ENCODE results near the gene COL23A1.
A peak's percentile ranks its signal among the peaks of the same experiment; 100 is the strongest.

The COL23A1 gene

DNA sequence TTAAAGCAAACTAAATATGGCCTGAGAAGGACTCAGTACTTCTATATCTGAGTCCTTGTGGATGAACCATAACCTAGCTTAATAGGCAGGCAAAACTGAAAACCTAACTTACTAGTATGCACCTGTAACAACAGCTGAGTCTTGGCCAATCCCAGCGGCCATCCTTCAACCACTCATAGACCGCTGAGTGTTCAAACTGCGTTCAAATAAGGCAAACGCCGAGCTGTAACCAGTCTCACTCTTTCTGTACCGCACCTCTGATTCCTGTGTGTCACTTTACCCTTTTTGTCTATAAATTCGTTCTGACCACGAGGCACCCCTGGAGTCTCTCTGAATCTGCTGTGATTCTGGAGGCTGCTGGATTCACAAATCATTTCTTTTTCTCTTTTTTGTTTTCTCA is 170.5 kb downstream of the COL23A1 start:
- no peak for DNase-seq

DNA sequence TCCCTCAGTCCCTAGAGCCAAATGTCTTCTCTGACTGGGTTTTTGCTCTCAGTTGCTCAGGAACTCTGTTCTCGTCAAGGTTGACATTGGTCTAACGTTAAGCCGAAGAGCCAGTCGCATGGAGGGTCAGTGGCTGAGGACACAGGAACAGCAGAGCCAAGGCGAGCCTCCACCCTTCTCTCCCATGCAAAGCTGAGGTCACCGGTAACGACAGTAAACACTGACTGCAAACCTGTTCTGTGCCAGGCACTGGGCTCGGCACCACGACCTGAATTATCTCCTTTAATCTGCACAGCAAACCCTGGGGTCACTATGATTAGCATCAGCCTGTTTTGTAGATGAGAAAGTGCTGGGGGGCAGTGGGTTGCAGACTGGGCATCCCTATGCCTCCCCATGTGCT is 171.0 kb downstream of the COL23A1 start:
- DNase-seq, result no peak

DNA sequence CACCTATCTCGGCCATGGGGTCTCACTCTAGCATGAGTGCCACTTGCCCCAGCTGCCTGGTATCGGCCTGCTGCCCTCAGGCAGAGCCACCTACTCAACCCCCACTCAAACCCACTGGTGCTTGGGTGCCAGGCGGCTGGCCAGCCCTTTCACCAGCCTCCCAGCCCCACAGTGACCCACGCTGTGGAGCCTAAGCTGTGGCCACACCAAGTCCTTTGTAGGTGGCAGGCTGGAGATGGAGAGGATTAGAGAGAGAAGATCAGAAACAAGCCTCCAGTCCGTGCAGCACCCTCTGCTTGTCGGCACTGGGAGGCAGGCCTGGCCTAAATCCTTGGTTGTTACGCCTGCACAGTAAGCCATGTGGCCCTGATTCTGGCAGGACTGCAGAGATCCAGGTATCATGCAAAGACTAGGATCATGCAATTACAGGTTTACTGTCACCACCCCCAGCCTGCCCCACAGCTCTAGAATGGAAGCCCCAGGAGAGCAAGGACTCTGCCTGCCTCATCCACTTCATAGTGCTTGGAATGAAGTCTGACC is 171.7 kb downstream of the COL23A1 start:
- DNase-seq, result no peak

DNA sequence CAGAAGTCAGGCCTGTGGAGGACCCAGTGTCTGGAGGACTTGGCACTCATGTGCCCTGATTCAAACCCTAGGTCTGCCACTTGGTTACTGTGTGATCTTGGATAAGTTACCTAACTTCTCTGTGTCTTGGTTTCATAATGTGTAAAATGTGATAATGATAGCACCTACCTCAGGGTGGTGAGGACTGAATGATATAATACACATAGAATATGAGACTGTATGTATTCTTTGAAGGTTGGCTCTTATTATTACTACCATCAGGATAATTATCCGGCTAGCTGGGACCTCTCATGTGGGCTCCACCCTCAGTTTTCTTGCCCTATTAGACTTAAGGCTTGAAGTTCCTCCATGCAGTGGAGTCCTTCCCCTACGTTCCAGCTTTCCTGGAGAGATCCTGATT is 172.2 kb downstream of the COL23A1 start:
- DNase-seq, result no peak

DNA sequence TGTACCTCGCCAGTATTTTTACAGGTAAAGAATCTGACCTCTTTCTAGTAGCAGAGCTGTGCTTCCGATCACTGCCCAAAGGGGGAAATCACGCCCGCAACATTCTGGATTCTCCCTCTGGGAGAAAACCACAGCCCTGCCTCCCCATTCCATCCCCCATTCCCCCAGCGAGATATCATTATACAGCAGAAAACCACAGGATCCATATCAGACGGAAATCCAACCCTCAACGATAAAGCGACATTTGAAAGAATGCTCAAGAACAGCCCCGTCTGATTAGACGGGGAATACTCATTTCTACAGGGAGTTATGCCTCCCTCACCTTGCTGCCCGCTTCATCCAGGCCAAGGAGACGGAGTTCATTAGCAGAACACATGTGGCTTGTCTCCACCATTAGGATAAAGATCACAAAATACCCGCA is 172.8 kb downstream of the COL23A1 start:
- DNase-seq, result no peak

DNA sequence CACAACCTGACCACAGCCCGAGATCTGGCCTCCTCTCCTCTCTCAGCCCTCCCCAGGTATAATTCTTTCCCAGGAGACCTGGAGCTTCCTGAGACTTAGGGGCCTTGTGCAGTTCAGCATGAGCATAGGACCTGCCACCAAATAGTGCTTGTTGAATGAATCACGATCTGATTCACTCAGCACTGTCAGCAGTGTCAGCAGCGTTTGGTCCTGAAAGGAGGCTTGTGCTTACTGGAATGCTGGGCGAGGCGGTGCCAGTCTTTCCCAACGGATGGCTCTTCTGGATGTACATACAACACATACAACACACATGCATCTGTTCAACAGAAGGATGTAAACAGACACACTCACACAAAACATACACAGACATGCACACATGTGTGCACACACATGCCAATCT is 173.3 kb downstream of the COL23A1 start:
- DNase-seq, result no peak

DNA sequence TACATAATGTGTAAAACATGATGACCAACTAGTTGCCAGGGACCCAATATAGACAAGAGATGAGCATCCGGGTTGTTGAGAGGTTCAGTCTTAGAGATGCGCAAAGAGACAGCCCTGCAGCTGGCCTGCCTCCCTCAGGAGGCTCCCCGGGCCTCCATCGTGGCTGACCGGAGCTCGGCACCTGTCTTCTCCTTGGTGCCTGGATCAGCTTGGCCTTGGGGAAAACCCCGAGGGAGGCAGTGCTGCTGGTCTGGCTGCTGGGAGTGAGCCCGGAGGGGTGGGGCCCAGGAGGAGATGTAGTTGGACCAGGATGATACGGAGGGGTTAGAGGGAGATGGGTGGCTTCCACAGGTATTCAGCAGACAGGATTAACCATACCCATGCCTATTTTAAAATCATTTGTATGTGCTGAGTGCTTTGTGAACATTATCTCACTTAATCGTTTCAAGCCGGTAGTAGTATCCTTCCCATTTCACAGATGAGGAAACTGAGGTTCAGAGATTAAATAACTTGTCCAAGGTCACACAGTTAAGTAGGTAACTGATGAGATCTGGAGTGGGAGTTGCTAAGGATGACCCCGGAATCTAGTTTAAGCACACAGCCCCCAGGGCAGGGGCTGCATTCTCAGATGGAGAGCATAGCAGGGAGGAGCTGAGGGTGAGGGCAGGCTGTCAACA is 173.8 kb downstream of the COL23A1 start:
- DNase-seq, result no peak

DNA sequence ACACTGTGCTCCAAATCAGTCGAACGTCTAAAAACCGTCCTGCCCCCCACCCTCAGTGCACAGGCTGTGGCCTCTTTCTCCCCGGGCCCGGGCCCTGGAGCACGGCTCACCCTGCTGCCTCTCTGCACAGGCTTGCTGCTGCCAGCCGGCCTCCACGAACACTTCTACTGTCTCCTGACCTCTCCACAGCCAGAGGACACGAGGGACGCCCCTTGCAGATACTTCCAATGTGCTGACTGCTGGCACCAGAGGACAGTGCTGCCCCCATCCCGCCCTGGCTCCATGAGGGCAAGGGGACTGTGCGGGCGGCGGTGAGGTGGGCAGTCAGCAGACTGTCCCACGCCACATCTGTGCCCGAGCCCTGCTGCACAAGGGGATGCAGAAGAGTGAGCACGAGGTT is 174.8 kb downstream of the COL23A1 start:
- no peak for DNase-seq

DNA sequence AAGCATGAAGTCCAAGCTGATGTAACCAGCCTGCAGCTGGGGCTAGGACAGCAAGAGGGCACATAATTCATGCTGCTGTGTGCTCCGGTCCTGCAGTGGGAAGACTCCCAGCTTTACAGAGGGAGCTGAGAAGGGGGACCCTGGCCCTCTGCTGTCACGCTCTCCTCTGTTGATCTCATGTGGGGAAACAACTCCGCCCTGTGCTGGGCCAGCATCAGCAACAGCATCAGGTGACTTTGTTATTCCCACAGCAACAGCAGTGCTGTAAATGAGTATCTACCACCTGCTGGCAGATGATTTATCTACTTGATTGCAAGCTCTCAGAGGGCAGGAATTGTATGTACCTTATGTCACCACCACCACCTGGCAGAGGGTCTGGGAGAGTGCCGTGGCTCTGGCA is 176.2 kb downstream of the COL23A1 start:
- no peak for DNase-seq

DNA sequence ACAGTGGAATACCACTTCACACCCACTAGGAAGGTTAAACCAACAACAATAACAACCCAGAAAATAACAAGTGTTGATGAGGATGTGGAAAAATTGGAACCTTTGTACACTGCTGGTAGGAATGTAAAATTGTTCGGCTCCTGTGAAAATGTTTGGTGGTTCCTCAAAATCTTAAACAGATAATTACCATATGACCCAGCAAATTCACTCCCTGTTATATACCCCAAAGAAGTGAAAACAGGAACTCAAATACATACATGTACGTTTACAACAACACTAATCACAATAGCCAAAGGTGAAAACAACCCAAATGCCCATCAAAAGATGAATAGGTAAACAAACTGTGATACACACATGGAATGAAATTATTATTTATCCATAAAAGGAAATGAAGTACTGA is 179.1 kb downstream of the COL23A1 start:
- no peak for DNase-seq

DNA sequence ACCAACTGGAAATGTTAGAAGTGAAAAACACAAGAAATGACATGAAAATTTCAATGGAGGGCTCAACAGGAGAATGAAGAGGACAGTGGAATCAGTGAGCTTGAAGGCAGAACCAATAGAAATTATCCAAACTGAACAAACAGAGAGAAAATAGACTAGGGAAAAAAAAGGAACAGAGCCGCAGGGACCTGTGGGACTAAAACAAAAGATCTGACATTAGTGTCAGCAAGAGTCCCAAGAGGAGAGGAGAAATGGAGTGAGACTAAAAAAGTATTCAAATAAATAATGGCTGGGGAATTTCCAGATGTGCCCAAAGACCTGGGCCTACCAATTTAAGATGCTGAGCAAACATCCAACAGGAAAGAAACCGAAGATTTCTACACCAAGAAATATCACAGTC is 182.5 kb downstream of the COL23A1 start:
- DNase-seq, result no peak

DNA sequence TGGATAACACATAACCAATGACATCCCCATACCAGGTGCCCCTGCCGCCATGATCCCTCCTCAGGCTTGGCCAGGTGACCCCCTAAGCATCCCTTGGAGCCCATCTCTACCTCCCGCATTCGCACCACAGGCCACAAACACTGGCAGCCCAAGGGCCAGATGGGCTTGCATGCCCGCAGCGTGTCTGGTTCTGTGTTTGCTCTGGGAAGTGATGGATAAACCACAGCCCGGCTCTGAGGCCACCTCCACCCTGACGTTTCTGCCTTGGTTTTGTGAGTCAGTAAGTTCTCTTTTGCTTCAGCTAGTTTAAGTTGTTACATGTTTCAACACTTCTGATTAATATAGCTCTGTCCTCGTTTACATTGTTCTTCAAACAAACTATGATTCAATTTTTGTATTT is 185.2 kb downstream of the COL23A1 start:
- DNase-seq, result no peak

DNA sequence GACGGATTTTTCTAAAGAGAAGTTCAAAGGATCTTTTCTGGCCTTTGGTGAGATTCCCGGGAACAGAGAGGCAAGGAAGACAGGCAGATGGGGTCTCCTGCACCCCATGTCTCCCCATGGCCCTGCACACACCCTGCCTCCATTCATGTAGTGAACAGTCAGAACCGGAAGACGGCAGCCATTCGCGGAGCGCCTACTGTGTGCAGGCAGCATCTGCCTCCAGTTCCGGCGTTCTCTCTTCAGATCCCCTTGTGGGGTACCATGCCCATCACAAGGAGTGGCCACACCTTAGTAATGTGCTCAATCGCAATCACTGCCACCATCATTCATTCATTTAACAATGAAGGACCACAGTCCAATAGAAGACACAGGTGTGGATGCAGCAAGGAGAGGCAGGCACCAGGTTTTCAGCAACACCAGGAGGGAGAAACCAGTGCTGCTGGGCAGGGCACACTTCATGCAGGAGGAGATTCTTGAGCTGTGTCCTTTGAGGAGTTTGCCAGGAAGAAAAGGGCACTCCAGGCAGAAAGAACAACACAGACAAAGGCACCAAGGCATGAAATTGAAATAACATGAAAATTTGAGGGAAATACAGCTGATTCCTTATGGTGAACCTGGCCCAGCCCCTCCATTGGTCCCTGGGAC is 186.1 kb downstream of the COL23A1 start:
- no peak for DNase-seq

DNA sequence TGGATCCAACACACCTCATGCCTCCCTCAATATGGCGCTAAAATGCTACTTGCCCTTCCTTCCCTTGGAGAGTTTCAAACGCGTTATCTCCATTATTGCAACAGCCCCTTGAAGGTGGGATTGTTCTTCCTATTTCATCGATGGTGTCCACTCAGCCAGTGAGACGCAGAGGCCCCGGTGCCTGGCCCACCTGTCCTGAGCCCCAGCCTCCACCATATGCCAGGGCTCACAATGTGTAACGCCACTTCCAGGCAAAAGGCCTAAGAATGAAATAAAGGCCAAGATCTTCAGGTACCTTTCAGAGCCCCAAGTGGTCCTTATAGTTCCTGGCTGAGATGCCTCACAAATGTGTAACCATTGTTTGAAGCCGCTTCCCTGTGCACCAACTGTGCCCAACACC is 186.8 kb downstream of the COL23A1 start:
- no peak for DNase-seq

DNA sequence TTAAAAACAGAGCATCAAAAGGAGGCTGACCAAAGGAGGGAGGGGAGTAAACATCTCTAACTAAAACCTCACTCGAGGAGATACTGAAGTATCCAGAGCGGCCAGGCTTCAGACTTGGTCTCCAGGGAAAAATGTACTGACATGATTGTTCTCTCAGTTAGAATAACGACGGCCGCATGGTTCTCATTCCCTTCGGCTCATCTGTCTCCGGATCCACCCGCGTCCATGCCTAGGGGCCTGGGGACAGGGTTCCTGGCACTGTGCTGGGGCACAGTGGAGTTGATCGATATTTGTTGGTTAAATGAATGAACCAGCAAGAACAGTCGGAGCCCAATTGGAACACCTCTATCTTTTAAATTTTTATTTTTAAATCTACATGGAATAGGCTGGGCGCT is 190.5 kb downstream of the COL23A1 start:
- DNase-seq, result no peak

DNA sequence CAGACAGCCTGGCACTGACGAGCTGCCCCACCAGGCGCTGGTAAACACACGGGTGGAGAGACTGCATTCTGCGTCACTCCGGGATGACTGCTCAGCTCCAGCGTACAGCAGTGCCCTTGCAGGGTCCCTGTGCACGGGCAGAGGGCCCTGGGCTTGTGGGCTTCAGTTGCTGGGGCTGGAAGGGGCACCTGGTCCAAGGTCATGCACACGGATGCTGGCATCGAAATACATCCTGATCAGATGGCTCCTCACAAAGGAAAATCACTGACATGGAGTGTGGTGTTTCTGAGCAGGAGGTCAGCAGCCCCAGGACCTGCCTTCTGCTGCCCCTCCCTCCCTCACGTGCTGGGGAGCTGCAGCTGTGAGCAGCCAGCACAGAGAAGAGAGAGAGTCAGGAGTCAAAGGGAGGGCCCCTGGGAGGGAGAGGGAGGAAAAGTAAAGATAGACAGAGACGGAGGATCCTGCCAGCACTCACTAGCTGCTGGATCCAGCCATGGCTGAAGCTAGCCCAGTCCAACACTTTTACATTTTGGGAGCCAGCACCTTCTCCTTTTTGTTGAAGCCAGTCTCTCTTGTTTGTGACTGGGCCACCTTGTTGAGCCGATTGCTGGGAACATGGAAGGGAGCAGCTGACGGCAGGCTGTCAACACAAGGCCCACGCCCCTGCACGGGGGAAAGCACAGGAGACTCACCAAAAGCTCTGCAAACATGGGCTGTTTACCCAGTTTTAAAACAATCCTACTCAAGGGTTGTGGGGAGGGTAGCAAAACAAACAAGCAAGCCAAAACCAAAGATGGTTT is 191.1 kb downstream of the COL23A1 start:
- no peak for DNase-seq

DNA sequence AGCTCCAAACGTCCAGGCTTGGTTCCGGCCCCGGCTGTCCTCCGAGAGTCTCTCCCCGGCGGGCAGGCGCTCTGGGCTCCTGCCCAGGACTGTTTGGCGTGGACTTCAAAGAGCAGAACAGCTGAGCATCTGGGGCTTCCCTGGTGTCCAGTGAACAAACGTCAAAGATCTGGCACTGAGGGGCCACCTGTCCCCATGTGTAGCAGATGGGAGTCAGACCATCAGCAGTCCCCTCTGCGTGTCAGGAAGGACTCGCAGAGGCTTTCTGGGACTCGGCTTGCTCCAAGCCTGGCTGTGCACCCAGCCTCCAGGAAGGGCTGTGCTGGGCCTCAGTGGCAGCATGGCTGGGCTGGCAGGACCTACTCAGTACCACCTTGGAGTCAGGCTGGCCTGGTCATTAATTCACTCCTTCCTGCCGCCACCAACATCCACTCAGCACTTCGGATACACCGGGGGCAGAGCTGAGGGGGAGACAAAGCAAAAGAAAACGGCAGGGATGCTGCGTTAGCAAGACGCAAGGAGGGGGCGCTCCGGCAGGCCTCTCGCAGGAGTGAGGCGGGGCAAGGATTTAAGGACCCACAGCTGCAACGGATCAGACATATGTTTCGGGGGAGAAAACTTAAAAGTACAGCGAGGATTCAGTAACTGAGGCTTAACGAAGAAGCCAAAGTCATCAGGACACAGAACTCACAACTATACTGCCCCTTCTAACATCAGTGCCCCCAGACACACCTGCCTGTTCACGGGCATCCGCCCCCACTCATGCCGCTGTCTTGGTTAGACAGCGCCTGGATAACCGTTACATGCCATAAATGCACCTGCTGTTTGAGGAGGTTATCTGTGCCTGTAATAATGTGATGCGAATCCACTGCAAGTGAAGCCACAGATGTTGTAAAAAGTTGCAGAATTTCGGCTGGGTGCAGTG is 193.1 kb downstream of the COL23A1 start:
- DNase-seq, result peak in 2 of 14 donors; percentile 10 to 90

DNA sequence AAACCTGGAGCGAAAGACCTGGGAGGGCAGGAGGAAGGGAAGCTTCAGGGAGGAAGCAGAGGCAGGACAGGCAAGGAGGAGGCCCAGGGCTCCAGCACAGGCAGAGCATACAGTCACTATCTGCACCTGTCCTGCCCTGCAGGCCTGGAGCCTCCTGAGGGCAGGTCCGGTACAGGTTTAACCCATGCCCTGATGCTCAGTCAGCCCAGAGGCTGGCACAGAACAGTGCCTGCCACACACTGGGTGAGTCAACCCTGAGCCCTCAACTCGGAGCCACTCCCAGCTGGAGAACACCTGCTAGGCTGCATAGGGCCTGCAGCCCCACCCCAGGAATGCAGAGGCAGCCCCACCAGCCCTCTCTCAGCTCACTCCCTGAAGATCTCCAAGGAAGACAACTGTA is 196.1 kb downstream of the COL23A1 start:
- no peak for DNase-seq

DNA sequence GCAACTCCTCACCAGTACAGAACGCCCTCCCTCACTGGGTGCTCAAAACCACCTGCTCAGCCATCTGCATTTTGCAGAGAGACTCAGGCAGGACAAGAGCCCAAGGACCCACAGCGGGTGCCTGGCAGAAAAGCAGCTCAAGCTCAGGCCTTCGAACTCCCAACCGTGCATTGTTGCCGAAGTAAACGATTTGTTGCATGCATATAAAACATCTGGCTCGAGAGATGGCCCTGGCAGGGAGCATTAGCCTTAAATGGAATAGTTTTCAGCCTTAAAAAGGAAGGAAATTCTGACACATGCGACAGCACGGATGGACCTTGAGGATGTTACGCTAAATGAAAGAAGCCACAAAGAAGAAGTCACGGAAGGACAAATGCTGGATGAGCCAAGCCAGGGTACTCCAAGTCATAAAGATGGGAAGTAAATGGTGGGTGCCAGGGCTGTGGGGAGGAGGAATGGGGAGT is 197.2 kb downstream of the COL23A1 start:
- no peak for DNase-seq

DNA sequence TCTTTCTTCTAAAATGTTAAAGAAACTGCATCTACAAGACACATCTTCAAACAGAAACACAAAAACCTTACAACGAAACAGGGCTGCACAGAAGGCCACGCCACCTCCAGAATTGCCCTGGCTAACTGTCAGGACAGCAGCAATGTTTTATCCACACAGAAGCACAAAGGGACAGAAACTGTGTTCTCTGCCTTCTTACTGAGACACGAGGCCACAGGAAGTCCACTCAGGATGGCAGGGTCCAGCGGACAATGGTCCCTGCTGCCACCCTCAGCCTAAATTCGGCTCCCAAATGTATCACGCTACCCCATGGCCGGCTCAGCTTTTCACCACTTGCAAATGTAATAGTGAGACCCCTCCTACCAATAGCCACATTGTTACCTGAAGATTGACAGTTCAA is 197.8 kb downstream of the COL23A1 start:
- DNase-seq, result no peak

DNA sequence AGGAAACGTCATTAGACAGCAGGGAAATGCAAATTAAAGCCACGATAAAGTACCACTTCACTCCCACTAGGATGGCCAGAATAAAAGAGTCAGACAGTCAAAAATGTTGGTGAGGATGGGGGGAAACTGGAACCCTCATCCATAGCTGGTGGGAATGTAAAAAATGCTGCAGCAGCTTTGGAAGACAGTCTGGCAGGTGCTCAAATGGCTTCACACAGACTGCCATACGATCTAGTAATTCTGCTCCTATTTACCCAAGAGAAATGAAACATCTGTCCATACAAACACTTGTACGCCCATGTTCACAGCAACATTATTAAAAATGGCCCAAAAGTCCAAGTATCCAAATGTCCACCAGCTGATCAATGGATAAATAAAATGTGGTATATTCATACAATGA is 198.7 kb downstream of the COL23A1 start:
- DNase-seq, result no peak

DNA sequence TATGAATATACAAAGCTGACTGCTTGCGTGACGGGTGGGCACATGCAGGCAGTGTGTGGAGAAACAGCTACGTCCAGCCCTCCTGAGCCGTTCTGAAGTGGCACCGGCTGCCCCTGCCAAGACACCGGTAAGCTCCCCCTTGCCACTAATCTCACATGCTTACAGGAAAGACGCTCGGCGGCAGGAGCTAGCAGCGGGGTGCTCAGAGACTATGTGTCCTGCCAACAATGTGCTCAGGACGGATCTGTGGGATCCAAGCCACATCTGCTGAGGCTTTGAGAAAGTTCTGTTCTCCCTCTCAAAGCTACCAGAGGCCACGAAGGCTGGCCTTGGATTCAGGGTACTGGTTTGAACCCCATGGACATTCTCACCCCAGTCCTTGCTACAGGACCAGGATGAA is 200.4 kb downstream of the COL23A1 start:
- DNase-seq, result peak in 1 of 14 donors; percentile 74
